GM10248 (cell line): ENCODE results near the gene SCAI.

Source experiments
- CTCF ChIA-PET: fragments of 300-600 bp; sonication (Branson Sonifier 250); formaldehyde crosslinking; extraction: SDS; loops from one replicate; lab custom pipeline; 2021; ENCODE audit warnings: antibody characterized with exemption; lab: Yijun Ruan, JAX
- POLR2A ChIA-PET: fragments of 350-650 bp; sonication (Branson Sonifier 250); formaldehyde crosslinking; extraction: SDS; loops from one replicate; lab custom pipeline; 2020; ENCODE audit warnings: antibody characterized with exemption; lab: Yijun Ruan, JAX
- DNase-seq: peaks from one replicate; pipeline ENCODE4 v3.0.0; 2012; ENCODE audit errors: extremely low spot score
- TF ChIP-seq, protein P1 (sequence below): IDR thresholded peaks from 2 replicates; pipeline ENCODE4 v1.5.1; 2012; ENCODE audit warnings: mild to moderate bottlenecking, low read depth; ENCODE audit errors: extremely low read depth, missing control alignments, control extremely low read depth

SCAI gene

DNA sequence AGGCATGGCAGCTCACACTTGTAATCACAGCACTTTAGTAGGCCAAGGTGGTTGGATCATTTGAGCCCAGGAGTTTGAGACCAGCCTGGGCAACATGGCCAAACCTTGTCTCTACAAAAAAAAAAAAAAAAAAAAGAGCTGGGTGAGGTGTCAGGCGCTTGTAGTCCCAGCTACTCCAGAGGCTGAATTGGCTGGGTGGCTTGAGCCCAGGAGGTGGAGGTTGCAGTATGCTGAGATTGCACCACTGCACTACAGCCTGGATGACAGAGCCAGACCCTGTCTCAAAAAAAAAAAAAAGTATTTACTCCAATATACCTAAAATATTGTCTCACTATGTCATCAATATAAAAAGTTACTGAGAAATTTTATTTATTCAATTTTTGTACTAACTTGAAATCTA is 2.8 kb downstream of the SCAI start:
- DNase-seq = no peak
- TF ChIP-seq, protein P1, sequence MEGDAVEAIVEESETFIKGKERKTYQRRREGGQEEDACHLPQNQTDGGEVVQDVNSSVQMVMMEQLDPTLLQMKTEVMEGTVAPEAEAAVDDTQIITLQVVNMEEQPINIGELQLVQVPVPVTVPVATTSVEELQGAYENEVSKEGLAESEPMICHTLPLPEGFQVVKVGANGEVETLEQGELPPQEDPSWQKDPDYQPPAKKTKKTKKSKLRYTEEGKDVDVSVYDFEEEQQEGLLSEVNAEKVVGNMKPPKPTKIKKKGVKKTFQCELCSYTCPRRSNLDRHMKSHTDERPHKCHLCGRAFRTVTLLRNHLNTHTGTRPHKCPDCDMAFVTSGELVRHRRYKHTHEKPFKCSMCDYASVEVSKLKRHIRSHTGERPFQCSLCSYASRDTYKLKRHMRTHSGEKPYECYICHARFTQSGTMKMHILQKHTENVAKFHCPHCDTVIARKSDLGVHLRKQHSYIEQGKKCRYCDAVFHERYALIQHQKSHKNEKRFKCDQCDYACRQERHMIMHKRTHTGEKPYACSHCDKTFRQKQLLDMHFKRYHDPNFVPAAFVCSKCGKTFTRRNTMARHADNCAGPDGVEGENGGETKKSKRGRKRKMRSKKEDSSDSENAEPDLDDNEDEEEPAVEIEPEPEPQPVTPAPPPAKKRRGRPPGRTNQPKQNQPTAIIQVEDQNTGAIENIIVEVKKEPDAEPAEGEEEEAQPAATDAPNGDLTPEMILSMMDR = no peak
- ChIA-PET CTCF (interaction anchor here (1.1 to 3.8 kb wide), 4 partner anchors 9 to 366 kb away, joined by 3 to 19 read pairs (median 6); no protein-coding TSS in a partner anchor), POLR2A (no interaction called here)

DNA sequence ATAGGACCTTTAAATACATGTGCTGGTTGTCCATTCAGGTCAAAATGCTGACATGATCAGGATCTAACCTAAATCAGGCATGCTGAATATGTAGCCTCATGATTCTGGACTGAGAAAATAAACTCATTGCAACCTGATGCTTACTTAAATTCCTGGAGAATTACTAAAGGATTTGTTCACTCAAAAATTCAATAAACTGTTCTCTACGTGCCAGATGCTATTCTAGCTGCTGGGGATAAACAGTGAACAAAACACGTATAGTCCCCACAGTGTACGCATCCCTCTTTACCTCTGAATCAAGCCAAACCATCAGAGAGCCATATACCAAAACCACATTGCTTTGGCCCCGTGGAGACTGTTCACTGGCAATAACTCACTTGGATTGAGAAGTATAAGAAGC is 6.1 kb downstream of the SCAI start:
- POLR2A ChIA-PET = no interaction called here
- CTCF ChIA-PET = no interaction called here
- DNase-seq = no peak
- TF ChIP-seq, protein P1 = no peak

DNA sequence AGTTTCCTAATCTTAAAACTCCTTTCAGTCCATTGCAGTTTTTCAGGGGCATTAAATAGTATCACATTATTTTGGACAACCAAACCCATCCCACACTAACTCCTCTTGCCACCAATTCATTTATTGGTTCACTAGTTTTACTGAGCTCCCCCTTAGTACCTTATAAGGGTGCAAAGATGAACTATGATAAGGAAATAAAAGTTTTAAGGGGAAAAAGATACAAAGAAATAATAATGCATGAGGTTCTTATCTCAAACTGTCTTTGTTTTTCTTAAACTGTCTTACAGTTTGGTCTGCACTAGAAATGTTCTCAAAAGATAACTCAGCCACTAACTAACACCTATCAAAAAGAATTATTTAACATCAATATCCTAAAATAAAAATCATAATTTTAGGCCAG is 8.4 kb downstream of the SCAI start:
- DNase-seq = no peak
- ChIA-PET CTCF (interaction anchor here (2.3 kb wide), 1 partner anchor 8 kb away, joined by 17 read pairs; the partner anchor contains the start of gene SCAI), POLR2A (no interaction called here)
- TF ChIP-seq, protein P1 = no peak

DNA sequence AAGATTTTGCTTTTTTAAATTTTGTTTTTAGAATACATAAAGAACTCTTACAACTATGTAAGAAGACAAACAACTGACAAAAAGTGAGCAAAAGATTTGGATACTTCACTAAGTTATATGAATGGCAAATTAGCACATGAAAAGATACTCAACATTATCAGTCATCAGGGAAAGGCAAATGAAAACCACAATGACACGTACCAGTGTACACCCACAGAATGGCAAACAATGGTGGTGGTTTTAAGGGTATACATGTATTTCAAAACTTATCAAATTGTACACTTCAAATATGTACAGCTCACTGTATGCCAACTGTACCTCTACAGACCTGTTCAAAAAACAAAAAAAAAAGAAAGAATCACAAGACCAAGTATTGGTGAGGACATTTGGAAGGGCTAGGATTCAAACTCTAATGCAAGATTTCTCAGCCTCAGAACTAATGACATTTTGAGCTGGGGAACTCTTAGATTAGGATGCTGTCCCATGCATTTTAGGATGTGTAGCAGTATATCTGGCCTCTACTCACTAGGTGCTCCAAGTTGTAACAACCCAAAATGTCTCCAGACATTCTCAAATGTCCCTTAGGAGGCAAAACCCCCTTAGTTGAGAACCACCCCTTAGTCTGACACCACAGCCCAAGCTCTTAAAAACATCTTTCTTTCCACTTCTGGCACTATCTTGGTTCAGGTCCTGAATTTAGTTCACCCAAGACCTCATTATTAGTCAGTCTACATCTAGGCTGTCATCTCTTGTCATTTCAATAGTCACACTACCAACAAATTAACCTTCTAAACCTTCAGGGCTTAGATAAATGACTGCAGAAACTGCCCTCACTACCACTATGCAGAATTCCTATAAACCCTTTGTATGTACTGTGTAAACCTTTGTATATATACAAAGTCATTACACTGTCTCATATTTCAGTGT is 9.7 kb downstream of the SCAI start:
- TF ChIP-seq, protein P1 = no peak
- DNase-seq = no peak
- ChIA-PET CTCF (interaction anchor here (2.3 kb wide), 1 partner anchor 9 kb away, joined by 17 read pairs; the partner anchor contains the start of gene SCAI), POLR2A (no interaction called here)

DNA sequence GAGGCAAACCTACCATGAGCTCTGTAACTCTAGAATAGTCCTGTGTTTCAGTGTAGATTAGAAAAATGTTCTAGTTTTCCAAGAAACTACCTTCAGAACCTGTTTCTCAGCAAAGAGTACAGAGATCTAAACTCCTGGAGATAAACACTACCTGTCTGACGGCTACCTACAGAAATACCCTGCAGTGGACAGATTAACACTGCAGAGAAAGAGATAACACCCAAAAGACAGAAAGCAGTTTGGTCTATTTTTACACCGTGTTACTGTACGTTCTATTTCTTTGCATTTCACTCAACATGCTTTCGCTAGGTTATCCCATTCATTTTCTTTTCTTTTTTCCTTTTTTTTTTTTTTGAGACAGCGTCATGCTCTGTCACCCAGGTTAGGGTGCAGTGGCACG is 11.6 kb downstream of the SCAI start:
- CTCF ChIA-PET = interaction anchor here (1.0 to 2.3 kb wide), 3 partner anchors 8 to 15 kb away, joined by 3 to 13 read pairs (median 3); partner anchors contain the start of gene SCAI
- POLR2A ChIA-PET = no interaction called here
- no peak for DNase-seq
- TF ChIP-seq, protein P1 = no peak

DNA sequence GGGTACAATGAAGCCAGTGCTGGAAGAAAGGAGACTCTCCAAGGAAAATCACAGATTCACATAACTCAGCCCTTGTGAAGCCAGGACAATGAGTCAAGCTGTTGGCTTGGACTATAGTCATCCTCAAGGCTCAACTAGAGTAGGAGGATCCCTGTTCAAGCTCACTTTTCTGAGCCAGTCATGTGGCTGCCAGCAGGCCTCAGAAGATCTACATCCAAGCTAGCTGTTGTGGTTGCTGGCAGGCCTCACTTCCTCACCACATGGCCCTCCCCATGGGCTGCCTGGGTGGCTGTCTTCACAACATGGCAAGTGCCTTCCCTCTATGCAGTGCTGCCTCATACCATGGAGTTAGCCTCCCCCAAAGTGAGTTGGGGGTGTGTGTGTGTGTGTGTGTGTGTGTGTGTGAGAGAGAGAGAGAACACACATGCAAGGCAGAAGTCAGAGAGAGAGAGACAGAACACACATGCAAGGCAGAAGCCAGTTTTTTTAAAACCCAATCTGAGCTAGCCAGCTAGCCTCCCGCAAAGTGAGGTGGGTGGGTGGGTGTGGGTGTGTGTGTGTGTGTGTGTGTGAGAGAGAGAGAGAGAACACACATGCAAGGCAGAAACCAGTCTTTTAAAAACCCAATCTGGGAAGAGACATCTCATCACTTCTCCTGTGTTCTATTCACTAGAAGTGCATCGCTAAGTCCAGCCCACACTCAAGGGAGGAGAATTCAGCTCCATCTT is 17.1 kb downstream of the SCAI start:
- CTCF ChIA-PET = interaction anchor here (1.0 to 2.8 kb wide), 4 partner anchors 9 to 17 kb away, joined by 3 to 10 read pairs (median 6); partner anchors contain the start of gene SCAI
- peak; percentile 68 for DNase-seq
- POLR2A ChIA-PET = interaction anchor here (0.6 to 1.3 kb wide), 2 partner anchors 19 to 115 kb away, joined by 3 read pairs; partner anchors contain the start of gene HSPA5
- TF ChIP-seq, protein P1 = no peak
